ENCODE measurements around the gene GRID2. TPM values are rescaled to one million over a fixed set of nuclear protein-coding genes. Genes with fewer than 3 reads are reported as not detected.

GRID2 gene
- total and polyA plus RNA-seq, 2 of the 13 experiments (the other 11 are each of a cell fraction or from before 2014, with no cell fraction given), result not detected

- 0% methylated on average over 3 of the region's 3 CpGs for WGBS (ENCODE audit: low lambda C conversion rate)
- in situ Hi-C loops (cut with HindIII; ENCODE audit: extremely low pct_ligation_motif_present, low pct_unique_long_range_greater_than_20kb), result no loop called here
- Histone ChIP-seq H3K79me2 (ENCODE audit: insufficient read depth, low read length) (no peaks in the 10 kb centered on the region), H3K9ac (ENCODE audit: insufficient read depth, low read depth, low read length) (no peak overlapping the region), H3K36me3 (replicated peaks in 1 of 2; ENCODE audit: control insufficient read depth in 1 of 2, insufficient read depth in 2 of 2, low read length in 2 of 2) (no peaks in the 10 kb centered on the region), H4K20me1 (ENCODE audit: insufficient read depth, low read length) (no peaks in the 10 kb centered on the region), H3K4me1 (ENCODE audit: insufficient read depth, low read length) (no peaks in the 10 kb centered on the region), H3K27me3 (ENCODE audit: control insufficient read depth in 1 of 2, insufficient read depth in 2 of 2, low read length in 2 of 2) (no peaks in the 10 kb centered on the region; a peak in 1 of 5 replicates), H3K4me2 (ENCODE audit: low read depth, low read length) (no peak overlapping the region), H3K9me3 (ENCODE audit: low read length) (no peaks in the 10 kb centered on the region), H2AFZ (ENCODE audit: low read length) (no peak overlapping the region), H3K27ac (ENCODE audit: extremely low read length, insufficient read depth, low read length) (no peak overlapping the region), H3K4me3 (replicated peaks in 1 of 3; ENCODE audit: insufficient read depth in 1 of 3, low read depth in 2 of 3, low read length in 3 of 3) (no peak overlapping the region)
- ChIA-PET CTCF (ENCODE audit: low intra/inter-chr PET ratio, low total read pairs) (no interaction called here), POLR2A (no interaction called here)
- FAIRE-seq (no peak), DNase-seq (ENCODE audit: low spot score) (no peak), ATAC-seq (no peak)
- BruUV-seq (replicated peaks), result no TSS peak
- intact Hi-C loops (cut with micrococcal nuclease; ENCODE audit: unreplicated experiment), result no loop called here
- TF ChIP-seq E2F1 (CRISPR knock-in tag; IDR thresholded peaks at IDR 0.05) (no peak), XBP1 (CRISPR knock-in tag; IDR thresholded peaks at IDR 0.05) (no peak), PHB2 (IDR thresholded peaks at IDR 0.05; ENCODE audit: partially characterized antibody) (no peak), ZNF446 (CRISPR knock-in tag; IDR thresholded peaks at IDR 0.05) (no peak), RELA (CRISPR knock-in tag; IDR thresholded peaks at IDR 0.05) (no peak), ZNF10 (CRISPR knock-in tag; IDR thresholded peaks at IDR 0.05; ENCODE audit: borderline replicate concordance, low read depth) (no peak), ZNF329 (CRISPR knock-in tag; IDR thresholded peaks at IDR 0.05; ENCODE audit: low read depth) (no peak), JUNB (CRISPR knock-in tag; IDR thresholded peaks at IDR 0.05; ENCODE audit: borderline replicate concordance) (no peak), KLF9 (CRISPR knock-in tag; IDR thresholded peaks at IDR 0.05; ENCODE audit: low read depth) (no peak), HMGXB4 (CRISPR knock-in tag; IDR thresholded peaks at IDR 0.05; ENCODE audit: borderline replicate concordance in 1 of 2, low read depth in 1 of 2) (no peak), CBX5 (CRISPR knock-in tag; IDR thresholded peaks at IDR 0.05; ENCODE audit: borderline replicate concordance) (no peak), ZNF512 (CRISPR knock-in tag; IDR thresholded peaks at IDR 0.05) (no peak), THAP11 (CRISPR knock-in tag; IDR thresholded peaks at IDR 0.05) (no peak), ATF1 (CRISPR knock-in tag; IDR thresholded peaks at IDR 0.05) (no peak), ZNF34 (CRISPR knock-in tag; IDR thresholded peaks at IDR 0.05; ENCODE audit: borderline replicate concordance) (no peak), ZNF264 (CRISPR knock-in tag; IDR thresholded peaks at IDR 0.05) (no peak), AHR (CRISPR knock-in tag; IDR thresholded peaks at IDR 0.05) (no peak), NR2C2 (CRISPR knock-in tag; IDR thresholded peaks at IDR 0.05; ENCODE audit: borderline replicate concordance) (no peak)
These were observed 1226.1 kb downstream of the GRID2 start for GRCh38 chr4:93529692-93530372.

Measured in HepG2 (cell line).